Mesenchymal stem cell (in vitro differentiated cells and primary cell): ENCODE data around the gene GULP1.
"Not testable (repeated sequence)": the region's sequence is repeated elsewhere in the genome, so short reads cannot be mapped to it uniquely, and the experiment has no call there.

ENCODE experiments used
- DNase-seq: peaks from one replicate; pipeline ENCODE4 v3.0.0-alpha.2; 2013
- H2AFZ ChIP-seq: one replicate; pipeline ENCODE4 v1.6.1; 2013; ENCODE audit warnings: low read depth, mild to moderate bottlenecking, control low read depth, inconsistent platforms, low read length, moderate library complexity
- H2AK5ac ChIP-seq: 2 replicates; pipeline ENCODE4 v1.6.1; 2013; ENCODE audit warnings: low read length, moderate library complexity, mild to moderate bottlenecking, inconsistent platforms; ENCODE audit not compliant: severe bottlenecking
- H2BK120ac ChIP-seq: one replicate; pipeline ENCODE4 v1.6.1; 2013; ENCODE audit warnings: low read depth, mild to moderate bottlenecking, inconsistent platforms, low read length, moderate library complexity
- H2BK12ac ChIP-seq, 2 experiments: one replicate each; pipeline ENCODE4 v1.6.1; 2013; ENCODE audit warnings: inconsistent platforms in 2 of 2, low read length in 2 of 2, mild to moderate bottlenecking in 2 of 2, moderate library complexity in 2 of 2, control low read depth in 1 of 2
- H2BK15ac ChIP-seq: one replicate; pipeline ENCODE4 v1.6.1; 2013; ENCODE audit warnings: mild to moderate bottlenecking, low read depth, inconsistent platforms; ENCODE audit not compliant: poor library complexity, severe bottlenecking
- H2BK5ac ChIP-seq: 2 replicates; pipeline ENCODE4 v1.6.1; 2013; ENCODE audit warnings: low read depth, mild to moderate bottlenecking, low read length, control low read depth, inconsistent platforms; ENCODE audit not compliant: poor library complexity, severe bottlenecking
- H3K14ac ChIP-seq, 2 experiments: one replicate each; pipeline ENCODE4 v1.6.1; 2013; ENCODE audit warnings: inconsistent platforms in 2 of 2, low read length in 2 of 2, control low read depth in 1 of 2, mild to moderate bottlenecking in 1 of 2, moderate library complexity in 1 of 2
- H3K18ac ChIP-seq, 2 experiments: one replicate each; pipeline ENCODE4 v1.6.1; 2013; ENCODE audit warnings: inconsistent platforms in 2 of 2, low read length in 2 of 2, control low read depth in 1 of 2, low read depth in 1 of 2, mild to moderate bottlenecking in 1 of 2
- H3K23ac ChIP-seq, 2 experiments: one replicate each; pipeline ENCODE4 v1.6.1; 2013; ENCODE audit warnings: inconsistent platforms in 2 of 2, low read length in 2 of 2, mild to moderate bottlenecking in 2 of 2, moderate library complexity in 2 of 2, control low read depth in 1 of 2
- H3K27ac ChIP-seq: 2 replicates; pipeline ENCODE4 v1.5.1; 2013; ENCODE audit warnings: mild to moderate bottlenecking, moderate library complexity, low read length, control low read depth, inconsistent platforms; ENCODE audit not compliant: poor library complexity, severe bottlenecking
- H3K27me3 ChIP-seq, 2 experiments: 2 replicates each; pipeline versions ENCODE4 v1.6.1 to v1.7.0; 2013; ENCODE audit warnings: low read length in 2 of 2, mild to moderate bottlenecking in 2 of 2, moderate library complexity in 2 of 2, control low read depth in 1 of 2, inconsistent platforms in 1 of 2; ENCODE audit not compliant: control insufficient read depth in 1 of 2, insufficient read depth in 1 of 2
- H3K36me3 ChIP-seq, 2 experiments: 2 replicates each; pipeline versions ENCODE4 v1.6.1 to v1.7.0; 2013; ENCODE audit warnings: low read length in 2 of 2, control low read depth in 1 of 2, inconsistent platforms in 1 of 2, low read depth in 1 of 2, mild to moderate bottlenecking in 1 of 2; ENCODE audit not compliant: insufficient read depth in 2 of 2, control insufficient read depth in 1 of 2
- H3K4ac ChIP-seq, 2 experiments: one replicate each; pipeline ENCODE4 v1.6.1; 2013; ENCODE audit warnings: inconsistent platforms in 2 of 2, low read length in 2 of 2, mild to moderate bottlenecking in 2 of 2, moderate library complexity in 2 of 2, control low read depth in 1 of 2, low read depth in 1 of 2
- H3K4me1 ChIP-seq: 2 replicates; pipeline ENCODE4 v1.6.1; 2013; ENCODE audit warnings: low read depth, low read length, control low read depth; ENCODE audit not compliant: control insufficient read depth, insufficient read depth
- H3K4me2 ChIP-seq: 2 replicates; pipeline ENCODE4 v1.6.1; 2013; ENCODE audit warnings: low read length, mild to moderate bottlenecking, inconsistent platforms; ENCODE audit not compliant: poor library complexity, severe bottlenecking
- H3K4me3 ChIP-seq, 2 experiments: 2 replicates each; pipeline versions ENCODE4 v1.5.1 to v1.7.0; 2013; ENCODE audit warnings: low read length in 2 of 2, mild to moderate bottlenecking in 2 of 2, control low read depth in 1 of 2, low read depth in 1 of 2; ENCODE audit not compliant: insufficient read depth in 1 of 2
- H3K79me1 ChIP-seq: replicated peaks from 2 replicates; pipeline ENCODE4 v1.6.1; 2013; ENCODE audit warnings: mild to moderate bottlenecking, control low read depth, low read length, inconsistent platforms; ENCODE audit not compliant: poor library complexity, severe bottlenecking
- H3K9ac ChIP-seq: 2 replicates; pipeline ENCODE4 v1.7.0; 2013; ENCODE audit warnings: mild to moderate bottlenecking, low read length, moderate library complexity
- H3K9me3 ChIP-seq: 2 replicates; pipeline ENCODE4 v1.7.0; 2013; ENCODE audit warnings: mild to moderate bottlenecking, low read length; ENCODE audit not compliant: control insufficient read depth
- H4K8ac ChIP-seq: one replicate; pipeline ENCODE4 v1.6.1; 2013; ENCODE audit warnings: inconsistent platforms, mild to moderate bottlenecking, low read length, moderate library complexity
- H4K91ac ChIP-seq: one replicate; pipeline ENCODE4 v1.6.1; 2013; ENCODE audit warnings: mild to moderate bottlenecking, low read length, inconsistent platforms
- WGBS: methylation state at CpG from one replicate; pipeline ENCODE4 v1.1.7; 2013; ENCODE audit warnings: mixed read lengths; 5-methylcytosine and 5-hydroxymethylcytosine counted together

Gene GULP1

DNA sequence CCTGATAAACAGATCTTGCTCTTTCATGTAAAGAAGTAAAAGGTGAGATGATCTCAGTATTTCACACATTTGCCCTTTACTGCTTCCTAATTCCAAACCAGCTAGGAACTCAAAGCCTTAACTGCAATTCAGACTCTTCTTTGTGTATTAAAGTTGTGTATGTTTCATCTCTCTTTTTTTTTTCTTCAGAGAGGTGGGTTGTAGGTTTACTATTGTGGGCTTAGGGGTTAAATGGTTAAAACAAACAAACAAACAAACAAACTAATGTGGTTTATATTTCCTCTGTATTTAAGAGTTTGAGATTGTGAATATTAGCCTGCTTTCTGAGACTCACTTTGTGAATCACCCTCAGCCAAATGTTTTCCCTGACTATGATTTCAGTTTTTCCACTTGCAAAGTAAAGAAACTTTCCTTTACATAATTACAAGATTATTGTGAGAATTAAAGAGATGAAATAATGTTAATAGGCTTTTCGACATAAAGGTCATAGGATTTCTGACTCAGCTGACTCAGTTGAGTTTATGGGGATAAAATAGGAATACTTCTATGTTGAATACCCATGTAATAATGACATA lies 2.8 kb downstream of the GULP1 start:
- H3K27me3 ChIP-seq, result no peaks in the 10 kb centered on the region
- WGBS, result 40% methylated on average over 1 of the region's 1 CpG
- no peak overlapping the region for H3K23ac ChIP-seq
- no peak overlapping the region for H2BK5ac ChIP-seq
- H3K18ac ChIP-seq, result no peak overlapping the region
- peak overlapping the region; percentile 87 for H3K9ac ChIP-seq
- no peak overlapping the region for H4K91ac ChIP-seq
- no peaks in the 10 kb centered on the region for H3K4me1 ChIP-seq
- no peak overlapping the region for H3K14ac ChIP-seq
- peak; percentile 40 for DNase-seq
- H2BK12ac ChIP-seq, result no peak overlapping the region
- H3K27ac ChIP-seq, result peak overlapping the region; percentile 93
- H3K9me3 ChIP-seq, result no peaks in the 10 kb centered on the region
- H3K4me2 ChIP-seq, result peak overlapping the region; percentile 54
- H3K4me3 ChIP-seq, result peak overlapping the region in 1 of 2 experiments; percentile 90
- H4K8ac ChIP-seq, result no peak overlapping the region
- no peak overlapping the region for H3K4ac ChIP-seq
- peaks cover 4% of the 10 kb centered on the region for H3K79me1 ChIP-seq
- H2BK120ac ChIP-seq, result no peak overlapping the region
- no peak overlapping the region for H2AFZ ChIP-seq
- no peak overlapping the region for H2AK5ac ChIP-seq
- H3K36me3 ChIP-seq, result no peaks in the 10 kb centered on the region
- no peak overlapping the region for H2BK15ac ChIP-seq

DNA sequence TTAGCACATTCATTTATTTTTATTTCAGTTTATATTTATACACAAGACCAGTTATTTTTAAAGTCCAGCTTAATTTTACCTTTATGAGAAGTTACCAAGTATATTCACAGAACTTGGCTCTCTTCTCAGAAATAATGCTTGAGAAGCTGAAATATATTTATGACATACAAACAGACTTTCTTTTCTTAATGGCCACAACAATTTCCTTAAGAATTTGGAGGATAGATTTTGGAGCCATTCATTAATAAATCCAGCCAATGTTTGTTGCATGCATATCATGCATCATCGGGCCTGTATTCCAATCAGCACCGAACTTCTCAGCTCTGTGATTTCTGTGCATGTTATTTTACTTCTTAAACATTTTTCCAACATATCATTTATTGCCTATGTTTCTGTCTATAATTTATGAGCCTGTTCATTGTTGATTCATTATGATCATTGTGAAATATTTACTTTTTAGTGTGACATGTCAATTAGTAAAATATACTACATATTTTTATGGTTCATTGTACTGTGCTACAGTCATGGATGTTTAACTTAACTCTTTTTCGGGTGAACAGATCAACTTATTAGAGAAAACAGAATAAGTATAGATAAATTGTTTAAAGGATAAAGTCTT lies 3.5 kb downstream of the GULP1 start:
- H3K4ac ChIP-seq, result no peak overlapping the region
- WGBS, result no CpG with 5 or more reads among the region's 3 CpGs

DNA sequence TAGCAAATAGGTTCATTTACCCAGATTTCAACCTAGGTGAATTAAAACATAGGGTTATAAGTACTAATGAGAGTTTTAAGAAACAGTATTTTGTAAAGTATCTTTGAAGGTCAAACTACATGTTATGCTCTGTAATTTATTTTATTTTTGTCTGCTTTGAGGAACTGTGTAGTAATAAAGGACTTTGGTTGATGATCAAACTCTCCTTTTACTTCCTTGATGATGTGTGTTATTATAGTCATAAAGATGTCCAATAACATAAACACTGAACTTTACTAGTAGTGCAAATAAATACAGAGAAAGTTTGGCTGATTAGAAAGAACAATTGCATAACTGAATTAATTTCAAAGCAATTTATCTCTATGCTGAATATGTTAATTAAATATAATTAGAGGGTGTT lies 6.3 kb downstream of the GULP1 start:
- H3K4me1 ChIP-seq, result no peaks in the 10 kb centered on the region
- no peak overlapping the region for H2BK5ac ChIP-seq
- H2AFZ ChIP-seq, result no peak overlapping the region
- no peak overlapping the region for H2BK15ac ChIP-seq
- H2BK120ac ChIP-seq, result no peak overlapping the region
- no peak overlapping the region for H2BK12ac ChIP-seq
- H3K36me3 ChIP-seq, result no peaks in the 10 kb centered on the region
- H2AK5ac ChIP-seq, result no peak overlapping the region
- no peak overlapping the region for H3K23ac ChIP-seq
- H3K4me3 ChIP-seq, result no peak overlapping the region
- H3K9ac ChIP-seq, result no peak overlapping the region
- no peaks in the 10 kb centered on the region for H3K9me3 ChIP-seq
- no peak for DNase-seq
- H3K4ac ChIP-seq, result no peak overlapping the region
- no peak overlapping the region for H3K14ac ChIP-seq
- H3K27ac ChIP-seq, result no peak overlapping the region
- no peak overlapping the region for H3K4me2 ChIP-seq
- H4K8ac ChIP-seq, result no peak overlapping the region
- H3K27me3 ChIP-seq, result no peaks in the 10 kb centered on the region
- peaks cover 7% of the 10 kb centered on the region for H3K79me1 ChIP-seq
- no peak overlapping the region for H3K18ac ChIP-seq
- no peak overlapping the region for H4K91ac ChIP-seq

More for the DNA sequence above, 3.5 kb downstream of the GULP1 start:
- Histone ChIP-seq H3K9ac (peak overlapping the region; percentile 87), H3K36me3 (no peaks in the 10 kb centered on the region), H2BK120ac (no peak overlapping the region), H2AK5ac (no peak overlapping the region), H2BK12ac (no peak overlapping the region), H3K14ac (no peak overlapping the region), H4K8ac (no peak overlapping the region), H3K4me2 (peak overlapping the region; percentile 50), H3K27ac (no peak overlapping the region), H3K79me1 (peaks cover 4% of the 10 kb centered on the region), H2BK15ac (no peak overlapping the region), H4K91ac (no peak overlapping the region), H3K23ac (no peak overlapping the region), H2AFZ (no peak overlapping the region), H3K9me3 (no peaks in the 10 kb centered on the region), H2BK5ac (no peak overlapping the region), H3K4me1 (no peaks in the 10 kb centered on the region), H3K27me3 (no peaks in the 10 kb centered on the region), H3K18ac (no peak overlapping the region), H3K4me3 (no peak overlapping the region)
- no peak for DNase-seq

DNA sequence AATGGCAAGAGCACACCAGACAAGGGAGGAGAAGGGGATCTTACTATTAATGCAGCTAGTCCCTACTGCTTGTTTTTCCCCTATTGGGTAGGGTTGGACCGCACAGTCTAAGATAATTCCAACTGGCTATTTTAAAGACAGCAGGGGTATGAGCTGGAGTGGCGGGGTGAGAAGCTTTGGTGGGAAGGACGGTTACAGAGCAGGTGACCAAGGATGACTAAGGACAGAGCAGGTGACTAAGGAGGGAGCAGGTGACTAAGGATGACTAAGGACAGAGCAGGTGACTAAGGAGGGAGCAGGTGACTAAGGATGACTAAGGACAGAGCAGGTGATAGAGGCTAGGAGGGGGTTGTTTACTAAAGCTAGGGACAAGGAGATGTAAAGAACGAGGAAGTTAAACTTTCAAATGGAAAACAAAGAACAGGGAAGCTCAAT lies 7.3 kb downstream of the GULP1 start:
- not testable (repeated sequence) for H4K8ac ChIP-seq, H2BK15ac ChIP-seq, H3K4me2 ChIP-seq, H3K79me1 ChIP-seq, H3K18ac ChIP-seq, H3K27ac ChIP-seq, H3K27me3 ChIP-seq, H3K4ac ChIP-seq, DNase-seq, H2BK120ac ChIP-seq, H2BK5ac ChIP-seq, H3K14ac ChIP-seq, H3K9ac ChIP-seq, H2BK12ac ChIP-seq, H3K36me3 ChIP-seq, H3K23ac ChIP-seq, H2AK5ac ChIP-seq, H3K4me1 ChIP-seq, H3K4me3 ChIP-seq, H4K91ac ChIP-seq, H2AFZ ChIP-seq, H3K9me3 ChIP-seq
- WGBS, result 98% methylated on average over 3 of the region's 4 CpGs
